Measurements from ENCODE around the gene ZNF579. TPM values are rescaled to one million over a fixed set of nuclear protein-coding genes. Genes with fewer than 3 reads are reported as not detected.
A peak's percentile ranks its signal among the peaks of the same experiment; 100 is the strongest.

ZNF579 gene
- total and polyA plus RNA-seq, 2 of the 13 experiments (the other 11 are each of a cell fraction or from before 2014, with no cell fraction given), result 2.1 to 2.9 TPM

DNA sequence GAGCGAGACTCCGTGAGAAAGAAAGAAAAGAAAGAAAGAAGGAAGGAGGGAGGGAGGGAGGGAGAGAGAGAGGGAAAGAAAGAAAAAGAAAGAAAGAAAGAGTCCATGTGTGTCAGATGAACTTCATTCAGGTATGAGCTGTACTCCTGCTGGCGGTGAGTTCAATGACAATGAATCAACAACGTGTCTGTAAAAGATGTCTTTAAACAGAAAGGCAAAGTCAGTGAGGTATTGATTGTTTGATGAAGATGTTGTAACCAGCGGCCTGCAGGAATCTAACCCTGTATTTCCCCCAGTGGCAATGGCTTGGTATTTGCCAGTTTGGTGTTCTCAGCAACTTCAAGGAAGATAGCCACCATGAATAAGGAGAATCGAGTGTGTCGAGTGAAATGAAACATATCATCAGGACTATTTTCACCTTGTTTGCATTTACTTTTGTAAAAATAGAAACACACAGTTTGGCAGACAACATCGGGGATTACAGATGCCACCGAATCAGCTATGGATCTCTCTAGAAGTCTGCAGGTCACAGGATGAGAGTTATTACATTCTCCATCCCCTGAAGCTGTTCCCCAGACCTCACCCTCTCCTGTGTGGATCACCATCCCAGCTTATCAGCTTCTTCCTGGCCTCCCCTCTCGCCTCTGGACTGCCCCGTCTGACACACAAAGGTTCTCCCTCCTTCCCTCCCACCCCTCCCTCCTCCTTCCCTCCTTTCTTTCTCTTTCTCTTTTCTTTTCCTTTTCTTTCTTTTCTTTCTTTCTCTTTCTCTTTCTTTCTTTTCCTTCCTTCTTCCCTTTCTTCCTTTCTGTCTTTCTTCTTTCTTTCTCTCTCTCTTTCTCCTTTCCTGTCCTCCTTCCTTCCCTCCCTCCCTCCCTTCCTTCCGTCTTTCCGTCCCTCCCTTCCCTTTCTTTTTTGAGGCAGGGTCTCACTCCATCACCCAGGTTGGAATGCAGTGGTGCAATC lies 27.1 kb downstream of the ZNF579 start (continued):
- TF ChIP-seq KAT7 (CRISPR knock-in tag; IDR thresholded peaks at IDR 0.05; ENCODE audit: borderline replicate concordance) (no peak), ZNF343 (CRISPR knock-in tag; IDR thresholded peaks at IDR 0.05) (no peak), ZNF160 (CRISPR knock-in tag; IDR thresholded peaks at IDR 0.05) (no peak), RFXANK (CRISPR knock-in tag; IDR thresholded peaks at IDR 0.05) (no peak), NFYC (CRISPR knock-in tag; IDR thresholded peaks at IDR 0.05) (no peak), MLLT10 (CRISPR knock-in tag; IDR thresholded peaks at IDR 0.05) (no peak), FOXJ3 (CRISPR knock-in tag; IDR thresholded peaks at IDR 0.05; ENCODE audit: borderline replicate concordance) (no peak), ZNF549 (CRISPR knock-in tag; IDR thresholded peaks at IDR 0.05) (no peak), RBM22 (optimal IDR thresholded peaks at IDR 0.05; ENCODE audit: low read length) (no peak), MYC (CRISPR knock-in tag; IDR thresholded peaks at IDR 0.05; ENCODE audit: borderline replicate concordance) (no peak), TGIF2 (CRISPR knock-in tag; IDR thresholded peaks at IDR 0.05) (no peak), THYN1 (CRISPR knock-in tag; IDR thresholded peaks at IDR 0.05; ENCODE audit: borderline replicate concordance, low read depth) (no peak), SNAPC2 (CRISPR knock-in tag; IDR thresholded peaks at IDR 0.05) (no peak), KLF16 (CRISPR knock-in tag; IDR thresholded peaks at IDR 0.05) (peak in 1 of 2 experiments; percentile 30; a peak in 1 of 4 replicates), CBX5 (CRISPR knock-in tag; IDR thresholded peaks at IDR 0.05; ENCODE audit: borderline replicate concordance) (no peak), YY1 (IDR thresholded peaks at IDR 0.05; ENCODE audit: insufficient read depth, insufficient replicate concordance, low read depth, low read length) (no peak), RFX5 (IDR thresholded peaks at IDR 0.05; ENCODE audit: low read depth, low read length) (no peak), ETV5 (CRISPR knock-in tag; IDR thresholded peaks at IDR 0.05; ENCODE audit: borderline replicate concordance) (no peak), ZNF282 (IDR thresholded peaks at IDR 0.05; ENCODE audit: partially characterized antibody) (no peak), ZNF296 (CRISPR knock-in tag; conservative IDR thresholded peaks at IDR 0.05) (no peak), ZNF382 (CRISPR knock-in tag; IDR thresholded peaks at IDR 0.05; ENCODE audit: borderline replicate concordance) (no peak), WIZ (CRISPR knock-in tag; IDR thresholded peaks at IDR 0.05) (no peak)
- TF ChIP-seq, protein P1, sequence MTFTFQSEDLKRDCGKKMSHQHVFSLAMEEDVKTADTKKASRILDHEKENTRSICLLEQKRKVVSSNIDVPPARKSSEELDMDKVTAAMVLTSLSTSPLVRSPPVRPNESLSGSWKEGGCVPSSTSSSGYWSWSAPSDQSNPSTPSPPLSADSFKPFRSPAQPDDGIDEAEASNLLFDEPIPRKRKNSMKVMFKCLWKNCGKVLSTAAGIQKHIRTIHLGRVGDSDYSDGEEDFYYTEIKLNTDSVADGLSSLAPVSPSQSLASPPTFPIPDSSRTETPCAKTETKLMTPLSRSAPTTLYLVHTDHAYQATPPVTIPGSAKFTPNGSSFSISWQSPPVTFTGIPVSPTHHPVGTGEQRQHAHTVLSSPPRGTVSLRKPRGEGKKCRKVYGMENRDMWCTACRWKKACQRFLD (CRISPR knock-in tag; IDR thresholded peaks at IDR 0.05; ENCODE audit: borderline replicate concordance), result no peak
- TF ChIP-seq, protein P2, sequence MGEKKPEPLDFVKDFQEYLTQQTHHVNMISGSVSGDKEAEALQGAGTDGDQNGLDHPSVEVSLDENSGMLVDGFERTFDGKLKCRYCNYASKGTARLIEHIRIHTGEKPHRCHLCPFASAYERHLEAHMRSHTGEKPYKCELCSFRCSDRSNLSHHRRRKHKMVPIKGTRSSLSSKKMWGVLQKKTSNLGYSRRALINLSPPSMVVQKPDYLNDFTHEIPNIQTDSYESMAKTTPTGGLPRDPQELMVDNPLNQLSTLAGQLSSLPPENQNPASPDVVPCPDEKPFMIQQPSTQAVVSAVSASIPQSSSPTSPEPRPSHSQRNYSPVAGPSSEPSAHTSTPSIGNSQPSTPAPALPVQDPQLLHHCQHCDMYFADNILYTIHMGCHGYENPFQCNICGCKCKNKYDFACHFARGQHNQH (CRISPR knock-in tag; IDR thresholded peaks at IDR 0.05), result no peak
- TF ChIP-seq, protein P3, sequence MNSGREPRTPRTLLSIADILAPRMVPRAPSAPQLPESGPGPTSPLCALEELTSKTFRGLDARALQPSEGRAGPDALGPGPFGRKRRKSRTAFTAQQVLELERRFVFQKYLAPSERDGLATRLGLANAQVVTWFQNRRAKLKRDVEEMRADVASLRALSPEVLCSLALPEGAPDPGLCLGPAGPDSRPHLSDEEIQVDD (CRISPR knock-in tag; IDR thresholded peaks at IDR 0.05; ENCODE audit: borderline replicate concordance), result no peak
- TF ChIP-seq, protein P4, sequence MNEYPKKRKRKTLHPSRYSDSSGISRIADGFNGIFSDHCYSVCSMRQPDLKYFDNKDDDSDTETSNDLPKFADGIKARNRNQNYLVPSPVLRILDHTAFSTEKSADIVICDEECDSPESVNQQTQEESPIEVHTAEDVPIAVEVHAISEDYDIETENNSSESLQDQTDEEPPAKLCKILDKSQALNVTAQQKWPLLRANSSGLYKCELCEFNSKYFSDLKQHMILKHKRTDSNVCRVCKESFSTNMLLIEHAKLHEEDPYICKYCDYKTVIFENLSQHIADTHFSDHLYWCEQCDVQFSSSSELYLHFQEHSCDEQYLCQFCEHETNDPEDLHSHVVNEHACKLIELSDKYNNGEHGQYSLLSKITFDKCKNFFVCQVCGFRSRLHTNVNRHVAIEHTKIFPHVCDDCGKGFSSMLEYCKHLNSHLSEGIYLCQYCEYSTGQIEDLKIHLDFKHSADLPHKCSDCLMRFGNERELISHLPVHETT (CRISPR knock-in tag; conservative IDR thresholded peaks at IDR 0.05), result no peak
- TF ChIP-seq, protein P5, sequence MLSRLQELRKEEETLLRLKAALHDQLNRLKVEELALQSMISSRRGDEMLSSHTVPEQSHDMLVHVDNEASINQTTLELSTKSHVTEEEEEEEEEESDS (CRISPR knock-in tag; IDR thresholded peaks at IDR 0.05; ENCODE audit: borderline replicate concordance), result no peak
